ENCODE measurements around the gene ZBTB17.

GRCh38 chr1:15911927-15912326, 64.0 kb downstream of the ZBTB17 start:
- TF ChIP-seq CTCF (IDR thresholded peaks at IDR 0.05) (no peak), POLR2A (IDR thresholded peaks at IDR 0.05) (no peak)
